ENCODE measurements around the gene GPR17. TPM values are rescaled to one million over a fixed set of nuclear protein-coding genes. Genes with fewer than 3 reads are reported as not detected.

GPR17 gene
- total RNA-seq, 1 experiment from 2014 or later: 0.35 TPM

DNA sequence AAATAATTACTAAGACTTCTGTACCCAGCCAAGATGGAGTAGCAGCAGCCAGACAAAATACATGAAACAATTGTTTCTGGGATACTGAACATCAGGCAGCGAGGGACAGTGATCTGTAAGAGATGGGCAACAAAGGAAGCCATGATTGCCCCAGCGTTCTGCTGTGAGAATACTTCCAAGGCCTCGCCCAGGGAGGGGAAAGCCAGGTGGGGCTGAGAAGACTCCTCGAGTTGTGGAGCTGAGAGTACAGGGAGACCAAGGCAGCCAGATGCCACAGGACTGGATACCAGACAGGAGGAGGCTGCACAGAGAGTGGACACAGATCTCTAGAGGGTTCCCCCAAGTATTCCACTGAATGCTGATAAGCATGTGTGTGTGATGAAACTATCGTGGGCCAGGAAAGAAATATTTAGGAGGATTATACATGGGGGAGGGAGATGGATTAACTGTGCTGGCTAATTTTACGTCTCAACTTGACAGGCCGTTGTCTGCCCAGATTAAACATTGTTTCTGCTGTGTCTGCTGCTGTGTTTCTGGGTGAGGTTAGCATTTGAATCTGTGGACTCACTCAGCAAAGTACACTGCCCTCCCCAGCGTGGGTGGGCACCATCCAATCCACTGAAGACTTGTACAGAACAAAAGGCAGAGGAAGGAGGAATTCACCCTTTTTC lies 39.6 kb downstream of the GPR17 start:
- no peaks in the 10 kb centered on the region for H3K23me2 ChIP-seq (ENCODE audit: insufficient read length, low read depth, low read length, poor library complexity, severe bottlenecking)
- H2BK5ac ChIP-seq (ENCODE audit: insufficient read length, low read length): no peak overlapping the region
- peaks cover 9% of the 10 kb centered on the region for H3K27me3 Mint-ChIP-seq (ENCODE audit: low read depth)
- no peak overlapping the region for H3T11ph ChIP-seq (ENCODE audit: low read length)
- TF ChIP-seq, protein P1, sequence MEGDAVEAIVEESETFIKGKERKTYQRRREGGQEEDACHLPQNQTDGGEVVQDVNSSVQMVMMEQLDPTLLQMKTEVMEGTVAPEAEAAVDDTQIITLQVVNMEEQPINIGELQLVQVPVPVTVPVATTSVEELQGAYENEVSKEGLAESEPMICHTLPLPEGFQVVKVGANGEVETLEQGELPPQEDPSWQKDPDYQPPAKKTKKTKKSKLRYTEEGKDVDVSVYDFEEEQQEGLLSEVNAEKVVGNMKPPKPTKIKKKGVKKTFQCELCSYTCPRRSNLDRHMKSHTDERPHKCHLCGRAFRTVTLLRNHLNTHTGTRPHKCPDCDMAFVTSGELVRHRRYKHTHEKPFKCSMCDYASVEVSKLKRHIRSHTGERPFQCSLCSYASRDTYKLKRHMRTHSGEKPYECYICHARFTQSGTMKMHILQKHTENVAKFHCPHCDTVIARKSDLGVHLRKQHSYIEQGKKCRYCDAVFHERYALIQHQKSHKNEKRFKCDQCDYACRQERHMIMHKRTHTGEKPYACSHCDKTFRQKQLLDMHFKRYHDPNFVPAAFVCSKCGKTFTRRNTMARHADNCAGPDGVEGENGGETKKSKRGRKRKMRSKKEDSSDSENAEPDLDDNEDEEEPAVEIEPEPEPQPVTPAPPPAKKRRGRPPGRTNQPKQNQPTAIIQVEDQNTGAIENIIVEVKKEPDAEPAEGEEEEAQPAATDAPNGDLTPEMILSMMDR (conservative IDR thresholded peaks at IDR 0.05): no peak
- H2AK5ac ChIP-seq (ENCODE audit: insufficient read length, low read length): no peak overlapping the region
- no peak overlapping the region for H2BK15ac ChIP-seq (ENCODE audit: low read depth, low read length)
- no peak overlapping the region for H4K5ac ChIP-seq (ENCODE audit: insufficient read length, low read depth, low read length)
- H3K18ac ChIP-seq (ENCODE audit: insufficient read length, low read depth, low read length): no peak overlapping the region
- DNase-seq: no peak
- H2BK12ac ChIP-seq (ENCODE audit: insufficient read length, low read depth, low read length): no peak overlapping the region
- no peak overlapping the region for H3K27ac ChIP-seq (ENCODE audit: insufficient read length, low read depth, low read length)
- H3K4me1 Mint-ChIP-seq: peaks cover 6 to 13% of the 10 kb centered on the region in 2 experiments
- H3K9me3 Mint-ChIP-seq: peaks cover 22 to 27% of the 10 kb centered on the region in 2 experiments
- no peak overlapping the region for H3K23ac ChIP-seq (ENCODE audit: insufficient read length, low read depth, low read length)
- H3K4me1 ChIP-seq (ENCODE audit: insufficient read depth, low read length): no peaks in the 10 kb centered on the region; the same call in 1 of the 2 replicates
- no peak overlapping the region for H3K4me3 Mint-ChIP-seq
- no peaks in the 10 kb centered on the region for H3K27me3 ChIP-seq (ENCODE audit: insufficient read depth, low read length)
- no peak overlapping the region for H2AFZ ChIP-seq (ENCODE audit: low read length)
- peaks cover 0 to 11% (median 7%) of the 10 kb centered on the region in 3 experiments; a peak in 3 of 7 replicates for H3K36me3 Mint-ChIP-seq (ENCODE audit: insufficient read depth in 1 of 3, low read depth in 3 of 3)
- H3K27ac Mint-ChIP-seq: no peak overlapping the region
- H3K14ac ChIP-seq (ENCODE audit: insufficient read depth, low read length): no peak overlapping the region
- no peak overlapping the region for H4K91ac ChIP-seq (ENCODE audit: insufficient read length, low read depth, low read length)
- no peak overlapping the region for H2BK120ac ChIP-seq (ENCODE audit: low read depth, low read length, poor library complexity, severe bottlenecking)
- no peak overlapping the region for H3K9ac ChIP-seq (ENCODE audit: extremely low read depth, insufficient read length, low read length)
- no peak overlapping the region for H3K4ac ChIP-seq (ENCODE audit: low read depth, low read length)
- peaks cover 5% of the 10 kb centered on the region for H3K9me3 ChIP-seq (ENCODE audit: control insufficient read depth, low read depth, low read length)
- H2BK20ac ChIP-seq (ENCODE audit: low read depth, low read length, poor library complexity, severe bottlenecking): no peak overlapping the region
- no peak overlapping the region for H3K4me2 ChIP-seq (ENCODE audit: insufficient read depth, insufficient read length, low read length)
- no peak overlapping the region for H4K8ac ChIP-seq (replicated peaks; ENCODE audit: insufficient read length, low read depth, low read length)
- no peaks in the 10 kb centered on the region for H3K79me1 ChIP-seq (ENCODE audit: insufficient read depth, low read depth, low read length, poor library complexity, severe bottlenecking)
- H3K79me2 ChIP-seq (ENCODE audit: insufficient read depth, low read length): no peaks in the 10 kb centered on the region
- H3K56ac ChIP-seq (ENCODE audit: insufficient read length, low read depth, low read length): no peak overlapping the region
- no peaks in the 10 kb centered on the region for H4K20me1 ChIP-seq (ENCODE audit: control insufficient read depth, insufficient read depth, insufficient read length)
- no CpG with 5 or more reads among the region's 8 CpGs for WGBS (ENCODE audit: extremely low coverage, insufficient read length, low lambda C conversion rate)

All from H9 (cell line).